SK-N-SH treated with all-trans-retinoic acid at 6 μM for 48 hours (cell line): ENCODE data around the gene SHROOM4.

Experiments used
- ATAC-seq: fragments of 200-7000 bp; cut with Tn5 transposase; 3 replicates; pipeline ENCODE4 v1.9.1; 2020; ENCODE audit warnings: mild to moderate bottlenecking, moderate library complexity
- ARNTL ChIP-seq: fragments of 450-650 bp; formaldehyde crosslinking; IDR thresholded peaks from 2 replicates; pipeline ENCODE4 v1.5.0; 2020; ENCODE audit warnings: low read depth, mild to moderate bottlenecking, moderate library complexity, borderline replicate concordance
- BACH2 ChIP-seq: fragments of 250-450 bp; sonication (Bioruptor Pico); IDR thresholded peaks from 2 replicates; pipeline ENCODE4 v1.9.0; 2021; ENCODE audit warnings: mild to moderate bottlenecking, borderline replicate concordance
- CSDC2 ChIP-seq: fragments of 250-450 bp; sonication (Bioruptor Pico); IDR thresholded peaks from 2 replicates; pipeline ENCODE4 v1.5.0; 2020; ENCODE audit warnings: mild to moderate bottlenecking, moderate library complexity
- GLIS3 ChIP-seq: fragments of 250-450 bp; sonication (Bioruptor Pico); IDR thresholded peaks from 2 replicates; pipeline ENCODE4 v1.5.0; 2020; ENCODE audit warnings: mild to moderate bottlenecking, moderate library complexity
- ISL1 ChIP-seq: fragments of 250-450 bp; sonication (Bioruptor Pico); IDR thresholded peaks from 2 replicates; pipeline ENCODE4 v2.1.2; 2022; ENCODE audit warnings: mild to moderate bottlenecking, moderate library complexity
- OSR1 ChIP-seq: fragments of 250-450 bp; sonication (Bioruptor Pico); IDR thresholded peaks from 2 replicates; pipeline ENCODE4 v1.8.0; 2022; ENCODE audit warnings: moderate library complexity, mild to moderate bottlenecking, inconsistent platforms
- PPARA ChIP-seq: fragments of 250-450 bp; sonication (Bioruptor Pico); IDR thresholded peaks from 2 replicates; pipeline ENCODE4 v1.5.0; 2020; ENCODE audit warnings: mild to moderate bottlenecking, borderline replicate concordance
- RARB ChIP-seq: fragments of 250-450 bp; sonication (Bioruptor Pico); IDR thresholded peaks from 2 replicates; pipeline ENCODE4 v1.8.0; 2021; ENCODE audit warnings: mild to moderate bottlenecking, moderate library complexity
- SNAI2 ChIP-seq: fragments of 250-450 bp; sonication (Bioruptor Pico); IDR thresholded peaks from 2 replicates; pipeline ENCODE4 v1.5.0; 2020; ENCODE audit warnings: mild to moderate bottlenecking, moderate library complexity
- TCF4 ChIP-seq: fragments of 250-450 bp; sonication (Bioruptor Pico); IDR thresholded peaks from 2 replicates; pipeline ENCODE4 v1.8.0; 2021; ENCODE audit warnings: mild to moderate bottlenecking, moderate library complexity, borderline replicate concordance
- TOX ChIP-seq: fragments of 250-450 bp; sonication (Bioruptor Pico); IDR thresholded peaks from 2 replicates; pipeline ENCODE4 v1.8.0; 2021; ENCODE audit warnings: mild to moderate bottlenecking, moderate library complexity, borderline replicate concordance
- ZC3H10 ChIP-seq: fragments of 250-450 bp; sonication (Bioruptor Pico); IDR thresholded peaks from 2 replicates; pipeline ENCODE4 v1.5.1; 2021; ENCODE audit warnings: mild to moderate bottlenecking, moderate library complexity
- ZFP3 ChIP-seq: fragments of 250-450 bp; sonication (Bioruptor Pico); IDR thresholded peaks from 2 replicates; pipeline ENCODE4 v1.5.0; 2020; ENCODE audit warnings: mild to moderate bottlenecking, moderate library complexity
- ZFP30 ChIP-seq: fragments of 450-650 bp; formaldehyde crosslinking; IDR thresholded peaks from 2 replicates; pipeline ENCODE4 v1.5.0; 2022; ENCODE audit warnings: mild to moderate bottlenecking, moderate library complexity
- ZNF565 ChIP-seq: fragments of 450-650 bp; formaldehyde crosslinking; conservative IDR thresholded peaks from 2 replicates; pipeline ENCODE4 v1.5.0; 2020; ENCODE audit warnings: low read depth, mild to moderate bottlenecking, moderate library complexity
- ZNF70 ChIP-seq: fragments of 450-650 bp; formaldehyde crosslinking; IDR thresholded peaks from 2 replicates; pipeline ENCODE4 v1.5.0; 2020; ENCODE audit warnings: mild to moderate bottlenecking, moderate library complexity
- ZNF8 ChIP-seq: fragments of 450-650 bp; formaldehyde crosslinking; IDR thresholded peaks from 2 replicates; pipeline ENCODE4 v1.5.0; 2020; ENCODE audit warnings: mild to moderate bottlenecking, moderate library complexity
- TF ChIP-seq, protein P1 (sequence below): fragments of 250-450 bp; sonication (Bioruptor Pico); IDR thresholded peaks from 2 replicates; pipeline ENCODE4 v1.5.0; 2020; ENCODE audit warnings: mild to moderate bottlenecking, moderate library complexity
- TF ChIP-seq, protein P2 (sequence below): fragments of 250-450 bp; sonication (Bioruptor Pico); IDR thresholded peaks from 2 replicates; pipeline ENCODE4 v1.5.1; 2020; ENCODE audit warnings: low read depth, mild to moderate bottlenecking, moderate library complexity
- TF ChIP-seq, protein P3 (sequence below): fragments of 250-450 bp; sonication (Bioruptor Pico); IDR thresholded peaks from 2 replicates; pipeline ENCODE4 v1.8.0; 2020; ENCODE audit warnings: mild to moderate bottlenecking, moderate library complexity, borderline replicate concordance
- TF ChIP-seq, protein P4 (sequence below): fragments of 250-450 bp; sonication (Bioruptor Pico); IDR thresholded peaks from 2 replicates; pipeline ENCODE4 v1.5.1; 2021; ENCODE audit warnings: mild to moderate bottlenecking, moderate library complexity

Gene SHROOM4

DNA sequence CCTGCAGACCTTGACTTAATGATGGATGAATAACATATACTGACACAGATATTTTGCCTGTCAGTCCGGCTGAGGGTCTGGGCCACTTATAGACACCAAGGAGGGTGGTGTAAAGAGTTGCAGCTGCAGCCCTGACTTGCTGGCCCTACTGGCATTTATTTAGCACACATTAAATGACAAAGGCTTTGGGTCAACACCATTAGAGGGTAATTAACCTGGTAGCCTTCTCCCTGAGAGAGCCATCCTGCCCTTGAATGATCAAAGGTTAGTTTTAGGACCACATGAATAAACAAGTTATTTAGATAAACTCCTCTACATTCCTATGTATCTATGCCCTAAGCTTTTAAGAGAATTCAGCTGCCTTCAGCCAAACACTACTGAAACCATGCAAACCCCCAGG, 232.6 kb downstream of the SHROOM4 start (continued):
- TF ChIP-seq, protein P1, sequence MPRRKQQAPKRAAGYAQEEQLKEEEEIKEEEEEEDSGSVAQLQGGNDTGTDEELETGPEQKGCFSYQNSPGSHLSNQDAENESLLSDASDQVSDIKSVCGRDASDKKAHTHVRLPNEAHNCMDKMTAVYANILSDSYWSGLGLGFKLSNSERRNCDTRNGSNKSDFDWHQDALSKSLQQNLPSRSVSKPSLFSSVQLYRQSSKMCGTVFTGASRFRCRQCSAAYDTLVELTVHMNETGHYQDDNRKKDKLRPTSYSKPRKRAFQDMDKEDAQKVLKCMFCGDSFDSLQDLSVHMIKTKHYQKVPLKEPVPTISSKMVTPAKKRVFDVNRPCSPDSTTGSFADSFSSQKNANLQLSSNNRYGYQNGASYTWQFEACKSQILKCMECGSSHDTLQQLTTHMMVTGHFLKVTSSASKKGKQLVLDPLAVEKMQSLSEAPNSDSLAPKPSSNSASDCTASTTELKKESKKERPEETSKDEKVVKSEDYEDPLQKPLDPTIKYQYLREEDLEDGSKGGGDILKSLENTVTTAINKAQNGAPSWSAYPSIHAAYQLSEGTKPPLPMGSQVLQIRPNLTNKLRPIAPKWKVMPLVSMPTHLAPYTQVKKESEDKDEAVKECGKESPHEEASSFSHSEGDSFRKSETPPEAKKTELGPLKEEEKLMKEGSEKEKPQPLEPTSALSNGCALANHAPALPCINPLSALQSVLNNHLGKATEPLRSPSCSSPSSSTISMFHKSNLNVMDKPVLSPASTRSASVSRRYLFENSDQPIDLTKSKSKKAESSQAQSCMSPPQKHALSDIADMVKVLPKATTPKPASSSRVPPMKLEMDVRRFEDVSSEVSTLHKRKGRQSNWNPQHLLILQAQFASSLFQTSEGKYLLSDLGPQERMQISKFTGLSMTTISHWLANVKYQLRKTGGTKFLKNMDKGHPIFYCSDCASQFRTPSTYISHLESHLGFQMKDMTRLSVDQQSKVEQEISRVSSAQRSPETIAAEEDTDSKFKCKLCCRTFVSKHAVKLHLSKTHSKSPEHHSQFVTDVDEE (CRISPR knock-in tag), result no peak
- TF ChIP-seq ZFP30 (no peak), PPARA (no peak)

DNA sequence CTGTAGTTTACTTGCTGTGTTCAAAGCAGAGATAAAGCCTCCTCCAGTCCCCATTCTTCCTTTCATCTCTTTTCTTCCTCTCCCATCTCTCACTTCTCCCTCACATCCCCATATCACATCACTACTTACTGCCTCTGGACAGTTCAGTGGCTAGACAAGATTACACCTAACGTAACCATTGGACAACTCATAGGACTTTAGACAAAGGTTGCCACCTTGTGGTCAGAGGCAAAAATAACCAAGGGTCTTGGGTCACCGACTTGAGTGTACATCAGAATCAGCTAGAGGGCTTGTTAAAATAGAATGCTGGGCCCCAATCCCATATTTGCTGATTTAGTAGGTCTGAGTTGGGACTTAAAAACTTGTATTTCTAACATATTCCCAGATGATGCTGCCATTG, 234.0 kb downstream of the SHROOM4 start:
- TF ChIP-seq ZFP3 (CRISPR knock-in tag) (no peak), OSR1 (CRISPR knock-in tag) (no peak), ZNF8 (CRISPR knock-in tag) (no peak), CSDC2 (CRISPR knock-in tag) (no peak), ISL1 (CRISPR knock-in tag) (no peak), ZNF70 (no peak), ZFP30 (no peak), TCF4 (CRISPR knock-in tag) (no peak), RARB (no peak), ZNF565 (CRISPR knock-in tag) (no peak), SNAI2 (no peak), TOX (no peak), ZC3H10 (CRISPR knock-in tag) (no peak), GLIS3 (CRISPR knock-in tag) (no peak), BACH2 (CRISPR knock-in tag) (no peak)
- TF ChIP-seq, protein P2, sequence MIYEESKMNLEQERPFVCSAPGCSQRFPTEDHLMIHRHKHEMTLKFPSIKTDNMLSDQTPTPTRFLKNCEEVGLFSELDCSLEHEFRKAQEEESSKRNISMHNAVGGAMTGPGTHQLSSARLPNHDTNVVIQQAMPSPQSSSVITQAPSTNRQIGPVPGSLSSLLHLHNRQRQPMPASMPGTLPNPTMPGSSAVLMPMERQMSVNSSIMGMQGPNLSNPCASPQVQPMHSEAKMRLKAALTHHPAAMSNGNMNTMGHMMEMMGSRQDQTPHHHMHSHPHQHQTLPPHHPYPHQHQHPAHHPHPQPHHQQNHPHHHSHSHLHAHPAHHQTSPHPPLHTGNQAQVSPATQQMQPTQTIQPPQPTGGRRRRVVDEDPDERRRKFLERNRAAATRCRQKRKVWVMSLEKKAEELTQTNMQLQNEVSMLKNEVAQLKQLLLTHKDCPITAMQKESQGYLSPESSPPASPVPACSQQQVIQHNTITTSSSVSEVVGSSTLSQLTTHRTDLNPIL, result no peak
- TF ChIP-seq, protein P1 (CRISPR knock-in tag), result no peak
- TF ChIP-seq, protein P3, sequence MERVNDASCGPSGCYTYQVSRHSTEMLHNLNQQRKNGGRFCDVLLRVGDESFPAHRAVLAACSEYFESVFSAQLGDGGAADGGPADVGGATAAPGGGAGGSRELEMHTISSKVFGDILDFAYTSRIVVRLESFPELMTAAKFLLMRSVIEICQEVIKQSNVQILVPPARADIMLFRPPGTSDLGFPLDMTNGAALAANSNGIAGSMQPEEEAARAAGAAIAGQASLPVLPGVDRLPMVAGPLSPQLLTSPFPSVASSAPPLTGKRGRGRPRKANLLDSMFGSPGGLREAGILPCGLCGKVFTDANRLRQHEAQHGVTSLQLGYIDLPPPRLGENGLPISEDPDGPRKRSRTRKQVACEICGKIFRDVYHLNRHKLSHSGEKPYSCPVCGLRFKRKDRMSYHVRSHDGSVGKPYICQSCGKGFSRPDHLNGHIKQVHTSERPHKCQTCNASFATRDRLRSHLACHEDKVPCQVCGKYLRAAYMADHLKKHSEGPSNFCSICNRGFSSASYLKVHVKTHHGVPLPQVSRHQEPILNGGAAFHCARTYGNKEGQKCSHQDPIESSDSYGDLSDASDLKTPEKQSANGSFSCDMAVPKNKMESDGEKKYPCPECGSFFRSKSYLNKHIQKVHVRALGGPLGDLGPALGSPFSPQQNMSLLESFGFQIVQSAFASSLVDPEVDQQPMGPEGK, result no peak
- peak; percentile 97 for ATAC-seq

DNA sequence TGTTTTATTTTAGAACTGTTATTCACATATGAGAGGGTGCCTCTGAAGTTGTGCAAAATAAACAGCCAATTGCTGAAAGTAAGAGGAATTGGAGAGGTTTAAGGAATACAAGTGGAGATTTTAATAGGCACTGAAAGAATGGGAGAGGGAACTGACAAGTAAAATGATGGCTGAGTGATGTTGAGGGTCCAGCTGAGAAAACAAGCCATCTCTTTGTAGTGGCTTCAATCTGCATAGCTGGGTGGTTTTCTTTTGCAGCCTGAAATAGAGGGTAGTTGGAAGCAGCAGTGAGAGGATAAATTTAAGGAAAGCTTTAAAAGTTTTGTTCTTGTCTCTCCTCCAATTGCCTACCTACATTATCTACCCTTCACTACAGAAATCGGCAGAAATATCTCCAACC, 236.7 kb downstream of the SHROOM4 start:
- ATAC-seq, result no peak
- TF ChIP-seq, protein P3, result no peak
- TF ChIP-seq GLIS3 (CRISPR knock-in tag), result no peak
- no peak for TF ChIP-seq TOX
- no peak for TF ChIP-seq ARNTL (CRISPR knock-in tag)
- TF ChIP-seq TCF4 (CRISPR knock-in tag), result no peak
- TF ChIP-seq, protein P4, sequence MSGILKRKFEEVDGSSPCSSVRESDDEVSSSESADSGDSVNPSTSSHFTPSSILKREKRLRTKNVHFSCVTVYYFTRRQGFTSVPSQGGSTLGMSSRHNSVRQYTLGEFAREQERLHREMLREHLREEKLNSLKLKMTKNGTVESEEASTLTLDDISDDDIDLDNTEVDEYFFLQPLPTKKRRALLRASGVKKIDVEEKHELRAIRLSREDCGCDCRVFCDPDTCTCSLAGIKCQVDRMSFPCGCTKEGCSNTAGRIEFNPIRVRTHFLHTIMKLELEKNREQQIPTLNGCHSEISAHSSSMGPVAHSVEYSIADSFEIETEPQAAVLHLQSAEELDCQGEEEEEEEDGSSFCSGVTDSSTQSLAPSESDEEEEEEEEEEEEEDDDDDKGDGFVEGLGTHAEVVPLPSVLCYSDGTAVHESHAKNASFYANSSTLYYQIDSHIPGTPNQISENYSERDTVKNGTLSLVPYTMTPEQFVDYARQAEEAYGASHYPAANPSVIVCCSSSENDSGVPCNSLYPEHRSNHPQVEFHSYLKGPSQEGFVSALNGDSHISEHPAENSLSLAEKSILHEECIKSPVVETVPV (CRISPR knock-in tag), result no peak
- TF ChIP-seq, all 23 proteins: peak for 0
